Stimulated activated effector memory CD8-positive, alpha-beta T cell treated with anti-CD3 and anti-CD28 coated beads, Interleukin-12 subunit alpha, Interleukin-12 subunit beta, amount 100 ng/mL, for 72 hours (primary cell): ENCODE measurements around the gene BLID.

Experiments
- ATAC-seq: fragments of 150-1000 bp; cut with Tn5 transposase; 2 replicates; pipeline ENCODE4 v1.10.0; 2021
- DNase-seq, 2 donors: peaks; one replicate each; pipeline ENCODE4 v3.0.0; 2021 to 2022; ENCODE audit warnings: low spot score in 2 of 2
- H3K27ac Mint-ChIP-seq: one replicate; pipeline ENCODE4 v1.8.0; 2022; ENCODE audit warnings: mild to moderate bottlenecking, mixed read lengths
- H3K36me3 Mint-ChIP-seq: one replicate; pipeline ENCODE4 v1.8.0; 2022; ENCODE audit warnings: mild to moderate bottlenecking, mixed read lengths
- H3K4me1 Mint-ChIP-seq: one replicate; pipeline ENCODE4 v1.8.0; 2022; ENCODE audit warnings: mixed read lengths
- H3K4me3 Mint-ChIP-seq: one replicate; pipeline ENCODE4 v1.8.0; 2022; ENCODE audit warnings: mild to moderate bottlenecking, mixed read lengths
- H3K9me3 Mint-ChIP-seq: one replicate; pipeline ENCODE4 v1.8.0; 2022; ENCODE audit warnings: mixed read lengths

Gene BLID

GRCh38 chr11:122150216-122151124 lies 34.5 kb upstream of the BLID start:
- DNase-seq = no peak
- no peak for ATAC-seq
- H3K36me3 Mint-ChIP-seq = no peaks in the 10 kb centered on the region

GRCh38 chr11:122149202-122149601 lies 33.2 kb upstream of the BLID start:
- no peaks in the 10 kb centered on the region for H3K36me3 Mint-ChIP-seq
- no peaks in the 10 kb centered on the region for H3K9me3 Mint-ChIP-seq
- no peak overlapping the region for H3K27ac Mint-ChIP-seq
- DNase-seq = no peak
- H3K4me1 Mint-ChIP-seq = no peaks in the 10 kb centered on the region
- ATAC-seq = no peak
- H3K4me3 Mint-ChIP-seq = no peak overlapping the region

More at GRCh38 chr11:122150216-122151124, 34.5 kb upstream of the BLID start:
- Mint-ChIP-seq H3K4me3 (no peak overlapping the region), H3K4me1 (no peaks in the 10 kb centered on the region), H3K9me3 (no peaks in the 10 kb centered on the region), H3K27ac (no peak overlapping the region)

GRCh38 chr11:122146475-122146874 lies 30.5 kb upstream of the BLID start:
- no peak for ATAC-seq
- H3K4me1 Mint-ChIP-seq = no peaks in the 10 kb centered on the region
- no peaks in the 10 kb centered on the region for H3K36me3 Mint-ChIP-seq
- H3K27ac Mint-ChIP-seq = no peak overlapping the region
- no peak overlapping the region for H3K4me3 Mint-ChIP-seq
- no peak for DNase-seq
- H3K9me3 Mint-ChIP-seq = no peaks in the 10 kb centered on the region

DNA sequence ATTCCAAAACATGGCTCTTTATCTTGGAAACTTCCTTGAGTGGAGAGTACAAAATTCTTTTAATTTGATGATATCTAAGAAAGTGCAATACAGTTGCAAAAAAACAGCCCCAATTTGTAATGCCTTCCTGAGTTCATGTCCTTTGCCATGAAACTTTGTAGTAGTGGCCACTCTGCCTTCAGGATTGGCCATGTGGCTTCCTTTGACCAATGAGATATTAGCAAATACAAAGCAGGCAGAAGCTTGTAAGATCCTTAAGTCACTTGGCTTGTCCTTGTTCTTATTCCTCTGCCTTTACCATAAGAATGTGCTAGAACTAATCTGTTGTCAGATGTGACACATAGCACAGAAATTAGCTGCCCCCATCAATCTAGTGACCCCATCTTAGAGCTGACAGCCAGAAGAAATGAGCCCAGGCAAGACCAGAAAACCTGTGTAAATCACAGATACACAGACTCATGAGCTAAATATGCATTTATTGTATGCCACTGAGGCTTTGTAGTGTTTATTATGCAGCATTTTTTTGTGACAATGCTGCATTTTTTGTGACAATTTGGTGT lies 29.8 kb upstream of the BLID start:
- H3K36me3 Mint-ChIP-seq = no peaks in the 10 kb centered on the region
- no peaks in the 10 kb centered on the region for H3K4me1 Mint-ChIP-seq
- H3K4me3 Mint-ChIP-seq = no peak overlapping the region
- no peaks in the 10 kb centered on the region for H3K9me3 Mint-ChIP-seq
- DNase-seq = no peak
- ATAC-seq = no peak
- H3K27ac Mint-ChIP-seq = no peak overlapping the region

DNA sequence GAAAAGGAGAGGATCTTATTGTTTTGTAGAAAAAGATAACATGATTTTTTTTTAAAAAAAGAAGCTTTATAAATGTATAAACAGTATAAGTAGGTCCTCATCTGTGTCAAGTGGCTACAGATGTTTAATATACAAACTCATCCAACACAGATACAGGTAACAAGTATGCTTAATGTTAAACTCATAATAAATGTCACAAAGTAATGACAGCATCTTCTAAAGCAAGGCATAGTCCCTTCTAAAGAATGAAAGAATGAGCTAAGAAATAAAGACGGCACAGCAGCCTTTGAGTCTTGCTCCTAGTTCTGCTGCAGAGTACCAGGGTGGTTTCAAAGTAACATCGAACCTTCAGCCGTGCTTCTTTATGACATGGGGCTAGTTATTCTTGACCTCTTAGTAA lies 28.7 kb upstream of the BLID start:
- Mint-ChIP-seq H3K9me3 (no peaks in the 10 kb centered on the region), H3K36me3 (no peaks in the 10 kb centered on the region), H3K27ac (no peak overlapping the region), H3K4me3 (no peak overlapping the region), H3K4me1 (no peaks in the 10 kb centered on the region)
- no peak for ATAC-seq
- no peak for DNase-seq

- ATAC-seq = no peak
- no peaks in the 10 kb centered on the region for H3K9me3 Mint-ChIP-seq
- H3K4me1 Mint-ChIP-seq = no peaks in the 10 kb centered on the region
- no peak overlapping the region for H3K4me3 Mint-ChIP-seq
- no peaks in the 10 kb centered on the region for H3K36me3 Mint-ChIP-seq
- no peak for DNase-seq
- H3K27ac Mint-ChIP-seq = no peak overlapping the region
These were observed 25.7 kb upstream of the BLID start for GRCh38 chr11:122141725-122142124.

GRCh38 chr11:122140500-122140899 lies 24.5 kb upstream of the BLID start:
- ATAC-seq (no peak), DNase-seq (no peak)
- Mint-ChIP-seq H3K4me1 (no peaks in the 10 kb centered on the region), H3K27ac (no peak overlapping the region), H3K4me3 (no peak overlapping the region), H3K36me3 (no peaks in the 10 kb centered on the region), H3K9me3 (no peaks in the 10 kb centered on the region)

DNA sequence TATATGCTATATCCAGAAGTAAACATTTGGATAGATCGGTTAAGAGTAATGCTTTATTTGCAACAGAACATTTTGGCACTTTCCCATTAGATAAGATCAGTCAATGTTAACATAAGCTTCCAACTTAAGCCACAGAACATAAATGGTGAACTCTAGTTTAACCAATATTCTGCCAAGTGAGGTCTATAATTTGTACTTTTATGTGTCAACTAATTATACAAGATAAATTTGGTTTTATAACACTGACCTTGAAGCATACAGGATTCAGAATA lies 23.5 kb upstream of the BLID start:
- Mint-ChIP-seq H3K27ac (no peak overlapping the region), H3K36me3 (no peaks in the 10 kb centered on the region)

DNA sequence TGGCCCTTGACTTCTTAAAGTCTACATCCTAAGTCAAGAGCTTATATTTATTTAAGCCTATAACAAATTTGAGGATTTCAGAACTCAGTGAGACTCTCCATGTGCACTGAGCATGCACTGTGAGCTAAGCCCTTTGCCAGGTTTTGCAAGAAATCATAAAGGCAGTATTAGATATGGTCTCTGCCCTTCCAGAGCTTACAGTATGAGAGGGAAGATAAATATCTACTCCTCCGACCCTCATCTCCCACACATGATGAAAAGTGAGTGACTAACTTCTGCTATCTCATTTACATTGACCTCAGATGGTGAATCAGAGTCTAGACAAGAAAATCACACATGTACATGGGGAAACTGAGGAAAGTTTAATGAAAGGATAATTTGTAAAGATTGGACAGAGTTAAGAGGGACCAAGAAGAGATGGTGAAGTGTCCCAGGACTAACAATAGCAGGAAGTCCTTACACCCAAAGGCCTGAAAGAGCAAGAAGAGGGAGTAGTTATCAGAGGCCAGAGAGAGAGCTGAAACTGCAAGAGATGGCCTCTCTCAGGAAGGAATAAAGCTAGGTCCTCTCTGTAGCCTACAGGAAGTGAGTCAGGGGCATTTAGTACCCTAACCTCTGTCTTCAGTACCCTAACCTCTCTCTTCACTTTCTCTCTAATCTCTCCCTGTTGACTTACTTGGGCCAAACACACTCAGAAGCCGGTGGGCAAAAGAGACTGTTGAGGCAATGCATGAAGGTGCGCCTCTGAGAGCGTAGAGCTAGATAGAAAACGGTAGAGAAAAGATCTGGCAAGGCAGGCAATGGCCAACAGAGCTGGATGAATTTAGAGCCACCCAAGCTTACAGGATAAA lies 23.0 kb upstream of the BLID start:
- DNase-seq (no peak), ATAC-seq (no peak)
- no peak overlapping the region for H3K4me3 Mint-ChIP-seq

More for the DNA sequence above, 23.5 kb upstream of the BLID start:
- Mint-ChIP-seq H3K4me1 (no peaks in the 10 kb centered on the region), H3K4me3 (no peak overlapping the region), H3K9me3 (no peaks in the 10 kb centered on the region)
- DNase-seq (no peak), ATAC-seq (no peak)

DNA sequence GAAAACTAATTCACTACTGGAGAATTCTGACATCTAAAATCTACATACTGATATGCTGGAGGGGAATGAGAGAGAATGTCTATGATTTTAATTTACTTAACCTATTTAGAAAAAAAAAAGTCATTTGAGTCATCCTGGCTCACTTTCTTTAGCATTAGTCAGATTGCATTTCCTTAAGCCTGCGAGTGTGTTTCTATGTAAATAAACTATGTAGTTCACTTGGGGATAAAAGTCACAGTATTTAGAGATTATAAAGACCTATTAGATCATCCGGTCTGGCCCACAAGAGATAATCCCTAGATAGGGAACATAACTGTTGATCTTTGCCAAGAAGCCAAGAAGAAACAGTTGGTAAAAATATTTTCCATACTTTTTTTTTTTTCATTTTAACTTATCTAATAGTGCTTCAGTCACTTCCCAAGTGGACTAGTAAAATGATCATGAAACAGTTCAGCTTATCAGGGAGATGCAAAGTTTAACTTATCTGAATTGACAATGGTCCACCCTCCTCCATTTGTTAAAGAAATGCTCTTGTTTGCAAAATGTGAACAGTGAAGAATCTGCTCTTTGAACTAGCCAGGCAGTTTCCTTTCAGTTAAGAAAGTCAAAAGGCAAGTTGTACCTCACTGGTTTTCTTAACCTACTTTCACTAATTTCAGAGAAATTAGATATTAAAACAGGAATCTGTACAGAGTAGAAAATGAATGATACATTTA lies 21.2 kb upstream of the BLID start:
- Mint-ChIP-seq H3K36me3 (no peaks in the 10 kb centered on the region), H3K4me1 (no peaks in the 10 kb centered on the region), H3K4me3 (no peak overlapping the region), H3K9me3 (no peaks in the 10 kb centered on the region), H3K27ac (no peak overlapping the region)
- DNase-seq = no peak
- no peak for ATAC-seq

More for the DNA sequence above, 23.0 kb upstream of the BLID start:
- Mint-ChIP-seq H3K27ac (no peak overlapping the region), H3K4me1 (no peaks in the 10 kb centered on the region), H3K9me3 (no peaks in the 10 kb centered on the region), H3K36me3 (no peaks in the 10 kb centered on the region)

DNA sequence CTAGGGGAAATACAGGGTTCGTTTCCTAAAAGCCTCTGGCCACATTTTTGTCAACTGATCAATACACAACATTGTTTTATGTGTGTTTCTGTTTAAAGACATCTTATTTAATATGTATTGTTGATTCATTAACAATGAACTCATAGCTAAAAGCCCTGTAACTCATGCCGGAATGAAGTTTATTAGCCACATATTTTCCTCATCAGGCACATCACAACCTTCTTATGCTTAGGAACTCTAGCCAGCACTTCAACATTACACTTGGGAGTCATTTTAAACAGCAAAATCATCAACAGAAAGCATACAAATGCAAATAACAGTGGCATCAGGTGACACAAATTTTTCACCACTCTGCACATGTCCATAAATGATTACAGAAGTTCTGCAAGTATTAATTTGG lies 15.1 kb upstream of the BLID start:
- Mint-ChIP-seq H3K27ac (no peak overlapping the region), H3K9me3 (peaks cover 5% of the 10 kb centered on the region), H3K4me3 (no peak overlapping the region), H3K36me3 (no peaks in the 10 kb centered on the region), H3K4me1 (no peaks in the 10 kb centered on the region)
- no peak for DNase-seq
- no peak for ATAC-seq

DNA sequence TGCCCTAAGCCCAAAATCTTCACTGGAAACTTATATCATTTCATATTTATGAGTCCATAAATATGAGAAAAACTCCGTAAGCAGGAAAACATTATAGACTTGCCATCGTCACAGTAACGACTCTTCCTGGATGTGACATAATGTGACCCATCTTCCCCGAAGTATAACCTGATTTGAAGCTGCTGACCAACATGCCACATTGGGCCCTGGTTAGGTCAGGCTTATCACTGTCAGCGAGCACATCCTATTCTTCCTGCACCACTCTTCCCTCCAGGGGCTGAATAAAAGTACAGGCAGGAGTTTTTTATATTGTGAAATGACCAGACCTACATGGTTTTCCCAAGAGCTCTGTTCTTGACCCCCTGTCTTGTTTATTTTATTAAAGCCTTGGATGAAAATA lies 12.1 kb upstream of the BLID start:
- DNase-seq (no peak), ATAC-seq (no peak)
- H3K9me3 Mint-ChIP-seq = peaks cover 5% of the 10 kb centered on the region
- H3K4me3 Mint-ChIP-seq = no peak overlapping the region
- no peaks in the 10 kb centered on the region for H3K36me3 Mint-ChIP-seq
- H3K4me1 Mint-ChIP-seq = no peaks in the 10 kb centered on the region
- no peak overlapping the region for H3K27ac Mint-ChIP-seq

GRCh38 chr11:122127020-122127419 lies 11.0 kb upstream of the BLID start:
- no peak for DNase-seq
- Mint-ChIP-seq H3K9me3 (peaks cover 5% of the 10 kb centered on the region), H3K4me3 (no peak overlapping the region), H3K36me3 (no peaks in the 10 kb centered on the region), H3K4me1 (no peaks in the 10 kb centered on the region), H3K27ac (no peak overlapping the region)
- ATAC-seq = no peak

- Mint-ChIP-seq H3K4me3 (no peak overlapping the region), H3K36me3 (no peaks in the 10 kb centered on the region), H3K4me1 (no peaks in the 10 kb centered on the region), H3K27ac (no peak overlapping the region), H3K9me3 (peaks cover 5% of the 10 kb centered on the region)
- DNase-seq (no peak), ATAC-seq (no peak)
These were observed 10.1 kb upstream of the BLID start for GRCh38 chr11:122126024-122126688.
